Left lung (tissue), 14 donors: Measurements from ENCODE around the gene CEP95. TPM values are rescaled to one million over a fixed set of nuclear protein-coding genes. Genes with fewer than 3 reads are reported as not detected.
A peak's percentile ranks its signal among the peaks of the same experiment; 100 is the strongest.
"Not testable (repeated sequence)": the region's sequence is repeated elsewhere in the genome, so short reads cannot be mapped to it uniquely, and the experiment has no call there.

Source experiments
- ATAC-seq: fragments of 200-7000 bp; cut with Tn5 transposase; one replicate; pipeline ENCODE4 v1.9.1; 2020; ENCODE audit warnings: moderate library complexity
- DNase-seq, 4 donors: peaks; one replicate each; pipeline ENCODE4 v3.0.0-alpha.2; 2013 to 2020
- H3K27ac ChIP-seq, 2 donors: fragments of 200-600 bp; sonication (generic) in 1 of 2; one replicate each; pipeline versions ENCODE4 v1.5.0 to v1.8.0; 2020 to 2021
- H3K27me3 ChIP-seq, 2 donors: fragments of 200-600 bp; sonication (generic) in 1 of 2; one replicate each; pipeline versions ENCODE4 v1.5.0 to v1.8.0; 2020 to 2021
- H3K36me3 ChIP-seq, 2 donors: fragments of 200-600 bp; sonication (generic) in 1 of 2; one replicate each; pipeline versions ENCODE4 v1.5.0 to v1.8.0; 2020 to 2021
- H3K4me1 ChIP-seq, 2 donors: fragments of 200-600 bp; one replicate each; pipeline ENCODE4 v1.8.0; 2021
- H3K4me3 ChIP-seq, 2 donors: fragments of 200-600 bp; sonication (generic) in 1 of 2; one replicate each; pipeline versions ENCODE4 v1.5.0 to v1.8.0; 2020 to 2021; ENCODE audit warnings: mild to moderate bottlenecking in 1 of 2
- H3K9me3 ChIP-seq, 2 donors: fragments of 200-600 bp; sonication (generic) in 1 of 2; one replicate each; pipeline versions ENCODE4 v1.5.0 to v1.8.0; 2020 to 2021
- CTCF ChIP-seq, 2 donors: fragments of 200-600 bp; sonication (generic) in 1 of 2; IDR thresholded peaks; one replicate each; pipeline versions ENCODE4 v1.5.0 to v1.8.0; 2021; ENCODE audit warnings: antibody characterized with exemption in 2 of 2
- intact Hi-C, 2 donors: fragments of 100-400 bp; cut with DNase I; formaldehyde crosslinking; loops; one replicate each; pipeline versions ENCODE4 v1.11.2 to v1.14.2; 2022
- long read RNA-seq, 12 donors: library from polyadenylated mRNA in 2 of 12; unstranded in 2 of 12; transcript quantifications; one replicate each; pipeline ENCODE4 v2.0.0 and lab custom pipeline, GENCODE V29; 2019 to 2026
- polyA plus RNA-seq, 6 donors: library from polyadenylated mRNA; unstranded; fragments of 120-200 nt; gene quantifications; one replicate each; pipeline ENCODE4 v1.2.1, GENCODE V29; 2013; ENCODE audit not compliant: insufficient read length in 6 of 6
- total RNA-seq, 2 donors: library from RNA; stranded (reverse); fragmentation: NEBNext Ultra II Directional; extraction: Animal tissue kit (Norgen Biotek cat#: 25700); gene quantifications; one replicate each; pipeline ENCODE4 v1.2.1, GENCODE V29; 2021
- donor health status: DM: no; HTN: yes; CAD: no.
- donor health status: DM: no; HTN: no; CAD: no.

The CEP95 gene
- total RNA-seq (10 to 100 TPM; 21.2 to 26.3 TPM), polyA plus RNA-seq (100 to 1,000 TPM; 125 to 202 (median 151) TPM)
- long read RNA-seq, donor 1, partial matches to known transcripts = 5 of 15 reads
- long read RNA-seq, donor 1, other reads (novel, unspliced or antisense) = 0 of 15 reads
- long read RNA-seq, donor 2, partial matches to known transcripts = 10 of 18 reads
- long read RNA-seq, donor 2, other reads (novel, unspliced or antisense) = 0 of 18 reads
- long read RNA-seq, donor 3, partial matches to known transcripts = 0 of 7 reads
- long read RNA-seq, donor 3, other reads (novel, unspliced or antisense) = 0 of 7 reads
- long read RNA-seq, donor 4, partial matches to known transcripts = 2 of 3 reads
- long read RNA-seq, donor 4, other reads (novel, unspliced or antisense) = 1 of 3 reads
- long read RNA-seq, donor 5, partial matches to known transcripts = 0 of 7 reads
- long read RNA-seq, donor 5, other reads (novel, unspliced or antisense) = 0 of 7 reads
- long read RNA-seq, donor 6, partial matches to known transcripts = 8 of 10 reads
- long read RNA-seq, donor 6, other reads (novel, unspliced or antisense) = 0 of 10 reads
- long read RNA-seq, donor 7, partial matches to known transcripts = 15 of 18 reads
- long read RNA-seq, donor 7, other reads (novel, unspliced or antisense) = 0 of 18 reads
- long read RNA-seq, donor 8, partial matches to known transcripts = 0 of 7 reads
- long read RNA-seq, donor 8, other reads (novel, unspliced or antisense) = 0 of 7 reads
- long read RNA-seq, donor 9 = 0 reads
- long read RNA-seq, donor 10 = 0 reads
- long read RNA-seq, donor 11 = 0 reads
- long read RNA-seq, donor 12, partial matches to known transcripts = 13 of 18 reads
- long read RNA-seq, donor 12, other reads (novel, unspliced or antisense) = 0 of 18 reads

GRCh38 chr17:64506576-64507412 lies at the start of gene CEP95:
Gene CEP95 (plus strand): TSS chr17:64506977. CDS start chr17:64507098, 121 bp downstream.
- no peak for TF ChIP-seq CTCF (IDR thresholded peaks at IDR 0.05)
- DNase-seq (peak; percentile 94 to 99 (median 98)), ATAC-seq (peak; percentile 78)
- Histone ChIP-seq H3K4me3 (peak within 1 kb of the TSS; percentile 95 to 98), H3K27ac (peak within 1 kb of the TSS; percentile 99), H3K4me1 (peaks cover 16 to 52% of the 10 kb centered on the region in 2 donors), H3K36me3 (peaks cover 19 to 51% of the 10 kb centered on the region in 2 donors), H3K9me3 (no peaks in the 10 kb centered on the region), H3K27me3 (no peaks in the 10 kb centered on the region)
- intact Hi-C loops = no loop called here

DNA sequence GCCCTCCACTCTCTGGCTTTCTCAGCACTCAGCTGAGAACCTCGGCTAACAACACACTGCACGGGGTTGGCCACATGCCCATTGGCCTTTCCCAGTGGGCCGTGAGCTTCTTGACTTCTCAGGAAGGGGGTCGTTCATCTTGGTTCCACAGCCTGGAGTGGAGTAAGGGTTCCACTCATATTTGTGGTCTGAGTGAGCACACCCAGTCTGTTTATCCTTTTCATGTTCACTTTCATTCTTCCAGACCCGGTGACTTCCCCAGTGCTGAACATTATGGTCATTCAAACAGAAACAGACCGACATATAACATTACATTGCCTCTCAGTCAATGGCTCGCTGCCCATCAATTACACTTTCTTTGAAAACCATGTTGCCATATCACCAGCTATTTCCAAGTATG lies 49.6 kb upstream of the CEP95 start:
- H3K4me3 ChIP-seq = no peak overlapping the region
- no peak overlapping the region for H3K27ac ChIP-seq
- H3K9me3 ChIP-seq = no peaks in the 10 kb centered on the region
- intact Hi-C loops = no loop called here
- H3K36me3 ChIP-seq = peaks cover 0 to 70% of the 10 kb centered on the region in 2 donors
- DNase-seq (no peak), ATAC-seq (peak; percentile 38)
- TF ChIP-seq CTCF (IDR thresholded peaks at IDR 0.05) = no peak
- H3K4me1 ChIP-seq = peaks cover 0 to 46% of the 10 kb centered on the region in 2 donors
- no peaks in the 10 kb centered on the region for H3K27me3 ChIP-seq

- no peak for TF ChIP-seq CTCF (IDR thresholded peaks at IDR 0.05)
- peaks cover 0 to 72% of the 10 kb centered on the region in 2 donors for H3K36me3 ChIP-seq
- H3K27me3 ChIP-seq = no peaks in the 10 kb centered on the region
- no peak for DNase-seq
- peaks cover 0 to 43% of the 10 kb centered on the region in 2 donors for H3K4me1 ChIP-seq
- no peaks in the 10 kb centered on the region for H3K9me3 ChIP-seq
- intact Hi-C loops = no loop called here
- no peak overlapping the region for H3K27ac ChIP-seq
- no peak for ATAC-seq
- H3K4me3 ChIP-seq = no peak overlapping the region
Measured at GRCh38 chr17:64458756-64459155, 48.0 kb upstream of the CEP95 start.

DNA sequence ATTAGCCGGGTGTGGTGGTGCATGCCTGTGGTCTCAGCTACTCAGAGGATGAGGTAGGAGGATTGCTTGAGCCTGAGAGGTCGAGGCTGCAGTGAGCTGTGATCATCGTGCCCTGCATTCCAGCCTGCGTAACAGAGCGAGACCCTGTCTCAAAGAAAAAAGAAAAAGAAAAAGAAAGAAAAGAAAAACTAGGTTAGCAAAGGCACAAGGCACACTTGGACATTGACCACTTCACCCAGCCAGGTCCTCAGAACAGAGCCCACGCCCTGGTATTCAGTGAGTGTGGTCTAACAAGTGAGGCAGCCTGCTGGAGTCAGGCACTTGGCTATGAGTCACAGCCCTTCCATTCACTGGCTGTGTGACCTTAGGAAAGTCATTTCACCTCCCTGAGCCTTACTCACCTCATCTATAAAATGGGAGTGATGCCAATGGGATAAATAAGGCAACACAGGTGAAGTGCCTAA lies 47.5 kb upstream of the CEP95 start:
- ATAC-seq (peak; percentile 69), DNase-seq (no peak)
- Histone ChIP-seq H3K27ac (no peak overlapping the region), H3K36me3 (peaks cover 0 to 70% of the 10 kb centered on the region in 2 donors), H3K4me3 (no peak overlapping the region), H3K4me1 (peaks cover 0 to 37% of the 10 kb centered on the region in 2 donors), H3K27me3 (no peaks in the 10 kb centered on the region), H3K9me3 (no peaks in the 10 kb centered on the region)
- intact Hi-C loops = no loop called here
- no peak for TF ChIP-seq CTCF (IDR thresholded peaks at IDR 0.05)

- peaks cover 0 to 71% of the 10 kb centered on the region in 2 donors for H3K36me3 ChIP-seq
- intact Hi-C loops, H3K9me3 ChIP-seq: not testable (repeated sequence)
Measured at GRCh38 chr17:64459818-64460217, 47.0 kb upstream of the CEP95 start.

More at GRCh38 chr17:64459818-64460217, 47.0 kb upstream of the CEP95 start:
- H3K27ac ChIP-seq, H3K4me3 ChIP-seq, H3K27me3 ChIP-seq, ATAC-seq, DNase-seq: not testable (repeated sequence)
- H3K4me1 ChIP-seq = peaks cover 0 to 32% of the 10 kb centered on the region in 2 donors
